Spleen (tissue), 7 donors: ENCODE measurements around the gene HMHB1.

Experiments
- CTCF ChIP-seq, 11 experiments: fragments of 200-600 bp in 7 of 11; fragments of 450-650 bp in 4 of 11; sonication (generic) in 4 of 11; IDR thresholded peaks in 8 of 11; conservative IDR thresholded peaks in 3 of 11; 1 replicate in 7 of 11; 2 replicates in 4 of 11; pipeline versions ENCODE4 v1.4.0 to v1.8.0; 2016 to 2021; ENCODE audit warnings: antibody characterized with exemption in 11 of 11, inconsistent platforms in 4 of 11, mild to moderate bottlenecking in 1 of 11
- POLR2A ChIP-seq, 3 donors: fragments of 450-650 bp; IDR thresholded peaks; one replicate each; pipeline ENCODE4 v1.5.1; 2017; ENCODE audit warnings: antibody characterized with exemption in 3 of 3, mild to moderate bottlenecking in 1 of 3
- POLR2AphosphoS5 ChIP-seq, 3 donors: sonication (generic); formaldehyde crosslinking; IDR thresholded peaks; one replicate each; pipeline ENCODE4 v1.5.1; 2017; ENCODE audit warnings: antibody characterized with exemption in 3 of 3
- donor health status: DM: no; HTN: no; CAD: no; lungs with moderate emphysema.
- donor health status: DM: no; HTN: no; CAD: no.
- donor health status: DM: no; HTN: no; CAD: no.

GRCh38 chr5:143770450-143770849 lies 41.5 kb upstream of the HMHB1 start:
- TF ChIP-seq CTCF (IDR thresholded peaks at IDR 0.05 in 8 of 11, conservative IDR thresholded peaks at IDR 0.05 in 3 of 11), result no peak
- no peak for TF ChIP-seq POLR2A (IDR thresholded peaks at IDR 0.05)
- TF ChIP-seq POLR2AphosphoS5 (IDR thresholded peaks at IDR 0.05), result no peak
